BE2C (cell line): ENCODE results near the gene LDLRAD4.
"Not testable (repeated sequence)": the region's sequence is repeated elsewhere in the genome, so short reads cannot be mapped to it uniquely, and the experiment has no call there.

ENCODE experiments used
- DNase-seq: peaks from one replicate; pipeline ENCODE4 v3.0.0-alpha.2; 2020
- H3K27me3 ChIP-seq: fragments of 250-450 bp; sonication (Bioruptor Pico); 2 replicates; pipeline ENCODE4 v1.5.1; 2020; ENCODE audit warnings: mild to moderate bottlenecking
- H3K36me3 ChIP-seq: fragments of 250-450 bp; sonication (Bioruptor Pico); 2 replicates; pipeline ENCODE4 v1.5.1; 2020; ENCODE audit warnings: mild to moderate bottlenecking
- H3K4me1 ChIP-seq: fragments of 250-450 bp; sonication (Bioruptor Pico); 2 replicates; pipeline ENCODE4 v1.5.1; 2020
- H3K4me3 ChIP-seq: 2 replicates; pipeline ENCODE4 v1.5.1; 2011; ENCODE audit warnings: low read depth, low read length
- H3K9me3 ChIP-seq: fragments of 250-450 bp; sonication (Bioruptor Pico); 2 replicates; pipeline ENCODE4 v1.5.1; 2020
- TF ChIP-seq, protein P1 (sequence below): IDR thresholded peaks from 2 replicates; pipeline ENCODE4 v1.5.1; 2012; ENCODE audit warnings: mild to moderate bottlenecking, low read depth, low read length

LDLRAD4 gene

DNA sequence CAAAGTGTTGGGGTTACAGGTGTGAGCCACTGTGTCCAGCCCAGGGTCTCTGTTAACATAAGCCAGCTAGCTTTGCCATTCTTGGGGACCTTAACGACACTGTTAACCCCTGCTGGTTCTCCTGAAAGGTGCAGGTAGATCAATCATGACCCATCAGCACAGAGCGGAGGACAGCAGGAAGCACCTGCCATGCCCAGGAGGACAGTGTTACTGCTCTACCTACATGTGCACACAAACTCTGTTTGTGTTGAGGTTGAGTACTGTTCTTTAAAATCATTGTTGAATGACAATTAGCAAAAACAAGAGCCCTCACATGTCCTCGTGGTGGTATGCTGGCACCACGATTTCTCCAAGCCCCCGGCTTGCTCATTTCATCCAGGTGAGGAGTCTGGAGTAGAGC is 386.9 kb downstream of the LDLRAD4 start:
- Histone ChIP-seq H3K4me1 (no peaks in the 10 kb centered on the region), H3K9me3 (no peaks in the 10 kb centered on the region), H3K27me3 (no peaks in the 10 kb centered on the region), H3K36me3 (no peaks in the 10 kb centered on the region), H3K4me3 (no peak overlapping the region)
- TF ChIP-seq, protein P1, sequence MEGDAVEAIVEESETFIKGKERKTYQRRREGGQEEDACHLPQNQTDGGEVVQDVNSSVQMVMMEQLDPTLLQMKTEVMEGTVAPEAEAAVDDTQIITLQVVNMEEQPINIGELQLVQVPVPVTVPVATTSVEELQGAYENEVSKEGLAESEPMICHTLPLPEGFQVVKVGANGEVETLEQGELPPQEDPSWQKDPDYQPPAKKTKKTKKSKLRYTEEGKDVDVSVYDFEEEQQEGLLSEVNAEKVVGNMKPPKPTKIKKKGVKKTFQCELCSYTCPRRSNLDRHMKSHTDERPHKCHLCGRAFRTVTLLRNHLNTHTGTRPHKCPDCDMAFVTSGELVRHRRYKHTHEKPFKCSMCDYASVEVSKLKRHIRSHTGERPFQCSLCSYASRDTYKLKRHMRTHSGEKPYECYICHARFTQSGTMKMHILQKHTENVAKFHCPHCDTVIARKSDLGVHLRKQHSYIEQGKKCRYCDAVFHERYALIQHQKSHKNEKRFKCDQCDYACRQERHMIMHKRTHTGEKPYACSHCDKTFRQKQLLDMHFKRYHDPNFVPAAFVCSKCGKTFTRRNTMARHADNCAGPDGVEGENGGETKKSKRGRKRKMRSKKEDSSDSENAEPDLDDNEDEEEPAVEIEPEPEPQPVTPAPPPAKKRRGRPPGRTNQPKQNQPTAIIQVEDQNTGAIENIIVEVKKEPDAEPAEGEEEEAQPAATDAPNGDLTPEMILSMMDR, result no peak
- DNase-seq, result no peak

DNA sequence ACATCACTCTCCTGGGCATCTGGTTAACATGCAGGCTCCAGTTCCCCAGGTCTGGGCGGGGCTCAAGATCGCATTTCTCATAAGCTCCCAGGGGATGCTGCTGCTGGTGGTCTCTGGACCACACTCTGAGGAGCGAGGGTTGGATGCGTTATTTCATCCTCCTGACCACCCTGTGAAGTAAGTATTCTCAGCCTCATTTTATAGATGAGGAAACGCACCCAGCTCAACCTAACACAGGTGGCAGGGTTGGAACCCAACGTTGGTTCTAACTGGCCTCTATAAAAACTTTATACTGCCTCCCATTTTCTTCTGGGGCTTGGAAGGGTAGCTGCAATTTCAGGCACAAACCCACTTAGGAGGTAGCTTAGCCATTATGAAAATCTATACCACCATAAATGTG is 387.3 kb downstream of the LDLRAD4 start:
- H3K36me3 ChIP-seq, result no peaks in the 10 kb centered on the region
- TF ChIP-seq, protein P1, result no peak
- no peaks in the 10 kb centered on the region for H3K4me1 ChIP-seq
- no peak for DNase-seq
- H3K4me3 ChIP-seq, result no peak overlapping the region
- no peaks in the 10 kb centered on the region for H3K27me3 ChIP-seq
- H3K9me3 ChIP-seq, result no peaks in the 10 kb centered on the region

DNA sequence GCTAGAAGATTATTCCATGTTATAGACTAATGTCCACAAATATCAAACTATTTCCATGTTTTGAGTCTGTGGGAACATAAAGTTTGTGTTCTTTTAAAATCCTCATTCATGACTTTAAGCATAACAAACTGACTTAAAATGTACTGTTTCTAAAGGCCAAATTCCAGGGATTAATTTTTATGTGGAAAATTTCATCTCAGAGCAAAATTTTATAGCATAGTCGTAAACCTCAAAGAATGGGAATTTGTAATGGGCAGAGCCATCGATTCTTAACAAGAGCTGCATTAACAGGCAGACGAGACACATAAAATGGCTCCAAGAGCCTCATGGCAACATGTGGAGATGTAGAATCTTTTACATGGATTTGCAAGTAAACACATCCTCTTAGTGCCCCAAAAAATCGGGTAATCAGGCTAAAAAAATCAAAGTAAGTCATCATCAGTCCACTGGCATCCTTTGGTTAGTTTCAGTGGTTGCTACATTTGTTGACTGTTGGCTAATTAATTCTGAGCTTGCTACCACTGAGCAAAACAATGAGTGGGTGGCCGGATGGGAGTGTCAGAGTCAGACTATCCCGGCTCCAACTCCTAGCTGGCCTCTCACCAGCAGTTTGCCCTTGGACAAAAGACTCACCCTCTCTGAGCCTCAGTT is 388.2 kb downstream of the LDLRAD4 start:
- Histone ChIP-seq H3K4me1 (no peaks in the 10 kb centered on the region), H3K4me3 (no peak overlapping the region), H3K9me3 (no peaks in the 10 kb centered on the region), H3K27me3 (no peaks in the 10 kb centered on the region), H3K36me3 (no peaks in the 10 kb centered on the region)
- no peak for DNase-seq
- TF ChIP-seq, protein P1, result no peak

DNA sequence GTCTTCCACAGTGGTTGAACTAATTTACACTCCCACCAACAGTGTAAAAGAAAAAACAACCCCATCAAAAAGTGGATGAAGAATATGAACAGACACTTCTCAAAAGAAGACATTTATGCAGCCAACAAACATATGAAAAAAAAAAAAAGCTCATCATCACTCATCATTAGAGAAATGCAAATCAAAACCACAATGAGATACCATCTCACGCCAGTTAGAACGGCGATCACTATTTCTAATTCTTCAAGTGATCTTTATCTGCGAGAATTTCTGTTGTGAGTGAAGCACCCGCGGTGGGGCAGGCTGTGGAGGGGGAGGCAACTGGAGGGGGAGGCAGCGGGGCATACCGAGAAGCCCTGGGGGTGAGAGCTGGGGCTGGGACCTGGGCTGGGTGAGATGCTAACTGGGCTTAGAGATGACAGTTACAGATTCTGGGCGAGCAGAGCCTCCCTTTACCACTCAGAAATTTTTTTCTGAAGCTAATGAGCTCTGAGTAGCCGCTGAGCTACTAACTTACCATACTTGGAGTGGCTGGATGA is 389.5 kb downstream of the LDLRAD4 start:
- H3K9me3 ChIP-seq, DNase-seq, H3K4me1 ChIP-seq, H3K4me3 ChIP-seq, H3K36me3 ChIP-seq, H3K27me3 ChIP-seq: not testable (repeated sequence)

DNA sequence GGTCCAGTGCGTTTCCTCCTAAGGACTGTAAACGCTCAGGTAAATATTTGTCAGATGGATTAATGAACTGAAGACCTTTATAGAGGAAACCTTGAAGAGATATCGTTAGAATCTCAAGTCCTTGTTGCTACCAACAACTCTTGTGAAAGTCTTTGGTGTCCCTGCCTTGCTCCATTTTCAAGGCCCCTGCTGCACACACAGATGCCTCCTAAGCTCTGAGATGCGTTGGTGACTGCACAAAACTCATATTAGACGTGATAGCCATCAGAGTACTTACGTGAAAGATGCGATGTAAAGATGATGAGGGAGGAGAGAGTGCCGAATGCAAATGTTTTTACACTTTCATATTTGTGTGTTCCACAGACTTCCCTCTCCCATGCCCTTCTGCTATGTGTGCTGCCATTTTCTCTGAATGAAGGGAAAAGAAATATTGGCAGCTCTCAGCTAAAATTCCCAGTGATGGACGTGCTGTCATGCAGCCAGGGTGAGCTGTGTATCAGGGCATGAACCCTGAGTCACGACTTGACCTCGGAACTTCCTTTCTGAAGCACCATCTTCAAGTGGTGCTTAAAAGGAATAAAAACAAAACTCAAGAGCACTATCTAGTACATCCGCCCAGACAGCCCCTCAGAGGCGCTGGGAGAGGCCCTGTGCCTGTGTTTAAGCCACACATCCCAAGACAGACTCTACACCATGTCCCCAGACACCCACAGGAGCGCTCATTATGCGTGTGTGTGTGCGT is 390.4 kb downstream of the LDLRAD4 start:
- H3K9me3 ChIP-seq, result no peaks in the 10 kb centered on the region
- TF ChIP-seq, protein P1, result no peak
- H3K4me3 ChIP-seq, result no peak overlapping the region
- no peaks in the 10 kb centered on the region for H3K36me3 ChIP-seq
- H3K27me3 ChIP-seq, result no peaks in the 10 kb centered on the region
- no peak for DNase-seq
- H3K4me1 ChIP-seq, result no peaks in the 10 kb centered on the region

DNA sequence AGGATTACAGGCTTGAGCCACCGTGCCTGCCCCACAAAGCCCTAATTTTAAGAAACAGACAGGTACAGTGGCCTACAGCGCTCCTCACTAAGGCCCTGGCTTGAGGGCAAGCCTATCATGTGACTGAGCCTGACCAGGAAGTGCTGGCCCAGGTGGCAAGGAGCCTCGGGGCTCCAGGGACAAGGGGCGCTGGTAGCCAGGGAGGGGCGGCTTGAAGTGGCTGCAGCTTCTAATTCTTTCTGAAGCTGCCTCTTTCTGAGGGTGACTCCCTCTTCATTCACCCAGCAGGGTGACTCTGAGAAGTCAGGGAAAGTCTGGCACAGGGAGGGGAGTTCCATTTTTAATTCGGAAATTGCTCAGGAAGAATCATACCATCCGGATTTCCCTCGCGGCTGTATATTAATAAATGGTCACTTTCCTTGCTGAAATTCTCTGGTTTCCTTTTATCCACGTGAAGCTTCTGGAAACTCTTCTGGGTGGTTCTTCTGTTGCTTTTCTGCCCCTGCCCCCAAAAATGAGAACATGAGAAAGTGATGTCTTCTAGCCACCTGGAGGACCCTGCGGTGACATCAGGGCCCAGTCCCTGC is 392.1 kb downstream of the LDLRAD4 start:
- TF ChIP-seq, protein P1, result no peak
- H3K4me3 ChIP-seq, result peak overlapping the region; percentile 60
- no peaks in the 10 kb centered on the region for H3K9me3 ChIP-seq
- H3K27me3 ChIP-seq, result no peaks in the 10 kb centered on the region
- no peaks in the 10 kb centered on the region for H3K4me1 ChIP-seq
- H3K36me3 ChIP-seq, result no peaks in the 10 kb centered on the region
- DNase-seq, result no peak
